PC-9 (cell line): ENCODE results near the gene ZNF777.

ENCODE experiments used
- CTCF ChIP-seq: fragments of 200-600 bp; sonication (generic); conservative IDR thresholded peaks from 2 replicates; pipeline ENCODE4 v1.6.1; 2017; ENCODE audit warnings: mixed run types, antibody characterized with exemption, mild to moderate bottlenecking, moderate library complexity
- EZH2 ChIP-seq: fragments of 200-600 bp; sonication (generic); IDR thresholded peaks from 2 replicates; pipeline ENCODE4 v1.8.0; 2017; ENCODE audit warnings: antibody characterized with exemption, low read depth

GRCh38 chr7:149473251-149473650, 12.4 kb upstream of the ZNF777 start:
- no peak for TF ChIP-seq CTCF
- no peak for TF ChIP-seq EZH2
